IPS-15b (cell line): ENCODE results near the gene KIF5C.
"Not testable (repeated sequence)": the region's sequence is repeated elsewhere in the genome, so short reads cannot be mapped to it uniquely, and the experiment has no call there.

Experiments used
- H3K27me3 ChIP-seq: one replicate; pipeline ENCODE4 v1.6.1; 2013; ENCODE audit warnings: low read length; ENCODE audit not compliant: control insufficient read depth, insufficient read depth
- H3K36me3 ChIP-seq: one replicate; pipeline ENCODE4 v1.6.1; 2013; ENCODE audit warnings: low read length; ENCODE audit not compliant: control insufficient read depth, insufficient read depth
- H3K4me1 ChIP-seq: one replicate; pipeline ENCODE4 v1.6.1; 2013; ENCODE audit warnings: mild to moderate bottlenecking, low read length; ENCODE audit not compliant: control insufficient read depth, insufficient read depth
- H3K4me3 ChIP-seq: one replicate; pipeline ENCODE4 v1.5.1; 2013; ENCODE audit warnings: low read depth, low read length
- H3K9ac ChIP-seq: one replicate; pipeline ENCODE4 v1.6.1; 2013; ENCODE audit warnings: low read depth, mild to moderate bottlenecking, low read length
- H3K9me3 ChIP-seq: one replicate; pipeline ENCODE4 v1.6.1; 2013; ENCODE audit warnings: mild to moderate bottlenecking, low read length; ENCODE audit not compliant: control insufficient read depth, insufficient read depth

The KIF5C gene

GRCh38 chr2:148874868-148875341 is at the start of gene KIF5C:
TSS of gene KIF5C (plus strand) at chr2:148875227. CDS start at chr2:148875618, 391 bp downstream.
- no peaks in the 10 kb centered on the region for H3K9me3 ChIP-seq
- peak within 1 kb of the TSS; percentile 61 for H3K9ac ChIP-seq
- peak within 1 kb of the TSS; percentile 91 for H3K4me3 ChIP-seq
- peaks cover 4% of the 10 kb centered on the region for H3K4me1 ChIP-seq
- no peaks in the 10 kb centered on the region for H3K36me3 ChIP-seq
- H3K27me3 ChIP-seq: peaks cover 14% of the 10 kb centered on the region

DNA sequence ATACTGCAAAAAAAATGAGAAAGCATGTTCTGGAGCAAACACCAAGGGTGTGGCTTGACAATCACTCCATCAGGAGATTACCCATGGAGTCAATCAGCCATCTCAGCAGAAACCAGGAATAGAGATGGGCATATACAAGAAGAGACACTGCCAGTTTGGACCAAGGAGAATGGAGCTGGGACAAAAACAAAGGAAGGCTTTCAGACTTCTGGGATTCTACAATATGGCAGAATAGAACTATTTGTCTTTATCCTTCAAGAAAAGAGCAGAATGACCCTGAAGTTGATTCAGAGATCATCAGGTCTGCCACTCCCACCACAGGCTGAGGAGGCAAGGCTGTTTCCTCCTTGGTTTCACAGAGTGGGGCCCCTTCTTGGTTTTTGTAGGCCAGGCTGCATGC is 48.2 kb upstream of the KIF5C start:
- peaks cover 3% of the 10 kb centered on the region for H3K4me1 ChIP-seq
- H3K4me3 ChIP-seq: no peak overlapping the region
- no peaks in the 10 kb centered on the region for H3K36me3 ChIP-seq
- H3K27me3 ChIP-seq: no peaks in the 10 kb centered on the region
- H3K9me3 ChIP-seq: peaks cover 3% of the 10 kb centered on the region
- no peak overlapping the region for H3K9ac ChIP-seq

DNA sequence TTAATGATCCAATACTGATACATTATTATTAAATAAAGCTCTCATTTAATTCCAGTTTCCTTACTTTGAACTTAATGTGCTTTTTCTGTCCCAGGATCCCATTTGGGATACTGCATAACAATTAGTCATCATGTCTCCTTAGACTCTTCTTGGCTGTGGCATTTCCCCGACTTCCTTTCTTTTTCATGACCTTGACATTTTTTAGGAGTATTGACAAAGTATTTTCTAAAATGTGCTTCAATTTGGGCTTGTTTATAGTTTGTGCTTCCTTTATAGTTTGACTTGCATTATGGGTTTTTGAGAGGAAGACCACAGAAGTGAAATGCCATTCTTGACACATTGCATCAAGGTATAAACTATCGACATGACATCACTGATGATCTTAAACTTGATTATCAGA is 46.1 kb upstream of the KIF5C start:
- Histone ChIP-seq H3K36me3 (no peaks in the 10 kb centered on the region), H3K9me3 (peaks cover 3% of the 10 kb centered on the region), H3K4me3 (no peak overlapping the region), H3K9ac (no peak overlapping the region), H3K27me3 (no peaks in the 10 kb centered on the region), H3K4me1 (peaks cover 3% of the 10 kb centered on the region)

- Histone ChIP-seq H3K9ac (no peak overlapping the region), H3K9me3 (peaks cover 3% of the 10 kb centered on the region), H3K4me1 (peaks cover 3% of the 10 kb centered on the region), H3K4me3 (no peak overlapping the region), H3K36me3 (no peaks in the 10 kb centered on the region), H3K27me3 (no peaks in the 10 kb centered on the region)
These were observed 45.4 kb upstream of the KIF5C start for GRCh38 chr2:148829618-148830017.

DNA sequence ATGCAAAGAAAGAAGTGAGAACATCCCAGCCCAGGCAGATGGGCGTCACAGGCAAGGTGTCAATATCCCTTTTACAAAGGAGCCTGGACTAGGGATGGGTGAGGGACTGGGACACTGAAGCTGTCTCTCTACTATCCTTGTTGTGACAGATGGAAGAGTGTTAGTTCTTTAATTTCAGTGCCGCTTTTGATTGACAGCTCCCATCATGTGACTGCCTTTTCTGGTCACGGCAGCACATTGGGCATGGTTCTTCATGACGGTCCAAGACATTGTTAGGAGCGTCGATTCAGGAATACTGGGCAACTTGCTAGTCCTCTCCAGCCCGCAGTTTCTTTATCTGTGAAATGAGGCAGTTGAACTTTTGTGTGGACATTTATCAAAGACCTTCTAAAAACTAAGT is 42.4 kb upstream of the KIF5C start:
- Histone ChIP-seq H3K27me3 (no peaks in the 10 kb centered on the region), H3K9me3 (no peaks in the 10 kb centered on the region), H3K4me3 (no peak overlapping the region), H3K36me3 (no peaks in the 10 kb centered on the region), H3K4me1 (peaks cover 3% of the 10 kb centered on the region), H3K9ac (no peak overlapping the region)

DNA sequence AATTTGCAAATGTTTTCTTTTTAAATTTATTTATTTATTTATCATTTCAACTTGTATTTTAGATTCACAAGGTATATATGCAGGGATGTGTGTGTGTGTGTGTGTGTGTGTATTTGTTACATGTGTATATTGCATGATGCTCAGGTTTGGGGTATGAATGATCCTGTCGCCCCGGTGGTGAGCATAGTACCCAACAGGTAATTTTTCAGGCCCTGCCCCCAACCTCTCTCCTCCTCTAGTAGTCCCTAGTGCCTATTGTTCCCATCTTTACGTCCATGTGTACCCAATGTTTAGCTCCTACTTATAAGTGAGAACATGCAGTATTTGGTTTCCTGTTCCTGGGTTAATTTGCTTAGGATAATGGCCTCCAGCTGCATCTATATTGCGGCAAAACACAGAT is 33.0 kb upstream of the KIF5C start:
- Histone ChIP-seq H3K27me3 (no peaks in the 10 kb centered on the region), H3K4me1 (no peaks in the 10 kb centered on the region), H3K9me3 (no peaks in the 10 kb centered on the region), H3K4me3 (no peak overlapping the region), H3K9ac (no peak overlapping the region), H3K36me3 (no peaks in the 10 kb centered on the region)

DNA sequence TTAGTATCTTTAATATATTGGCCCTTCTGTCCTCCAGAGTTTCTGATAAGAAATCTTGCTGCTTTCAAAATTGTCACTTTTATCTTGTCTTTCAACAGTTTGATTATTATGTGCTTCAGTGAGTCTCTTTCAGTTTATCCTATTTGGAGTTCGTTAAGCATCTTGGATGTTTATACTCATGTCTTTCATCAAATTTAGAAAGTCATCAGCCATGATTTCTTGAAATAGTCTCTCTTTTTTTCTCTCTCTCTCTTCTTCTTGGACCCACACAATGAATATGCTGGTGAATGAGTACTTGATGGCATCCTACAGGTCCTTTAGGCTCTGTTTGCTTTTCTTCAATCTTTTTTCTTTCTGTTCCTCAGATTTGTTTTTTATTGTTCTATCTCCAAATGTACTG is 26.9 kb upstream of the KIF5C start:
- Histone ChIP-seq H3K27me3 (no peaks in the 10 kb centered on the region), H3K36me3 (no peaks in the 10 kb centered on the region), H3K9ac (no peak overlapping the region), H3K4me3 (no peak overlapping the region), H3K9me3 (no peaks in the 10 kb centered on the region), H3K4me1 (no peaks in the 10 kb centered on the region)

- Histone ChIP-seq H3K4me3 (no peak overlapping the region), H3K9ac (no peak overlapping the region), H3K36me3 (no peaks in the 10 kb centered on the region), H3K9me3 (no peaks in the 10 kb centered on the region), H3K4me1 (no peaks in the 10 kb centered on the region), H3K27me3 (no peaks in the 10 kb centered on the region)
These were observed 21.6 kb upstream of the KIF5C start for GRCh38 chr2:148853458-148853857.

- no peaks in the 10 kb centered on the region for H3K36me3 ChIP-seq
- H3K27me3 ChIP-seq: no peaks in the 10 kb centered on the region
- H3K9ac ChIP-seq: no peak overlapping the region
- no peaks in the 10 kb centered on the region for H3K9me3 ChIP-seq
- no peak overlapping the region for H3K4me3 ChIP-seq
- no peaks in the 10 kb centered on the region for H3K4me1 ChIP-seq
These were observed 15.0 kb upstream of the KIF5C start for GRCh38 chr2:148860037-148860436.

DNA sequence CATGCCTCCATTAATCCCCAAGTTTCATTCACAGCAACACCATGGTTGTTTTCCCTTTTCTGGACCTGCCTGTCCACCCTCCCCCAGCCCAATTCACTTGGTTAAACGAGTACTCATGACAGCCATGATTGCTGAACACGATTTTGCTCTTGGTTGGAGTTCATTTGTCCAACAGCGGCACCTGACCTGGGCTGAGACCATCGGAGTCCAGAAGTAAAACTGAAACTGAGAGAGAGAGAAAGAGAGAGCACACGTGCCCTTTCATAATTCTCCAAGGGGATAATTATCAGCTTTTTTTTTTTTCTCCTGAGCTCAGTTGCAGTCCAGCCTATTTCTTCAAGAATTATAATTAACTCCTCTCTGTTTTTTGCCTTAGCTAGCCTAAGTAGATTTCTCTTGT is 13.7 kb upstream of the KIF5C start:
- Histone ChIP-seq H3K36me3 (no peaks in the 10 kb centered on the region), H3K27me3 (no peaks in the 10 kb centered on the region), H3K4me1 (no peaks in the 10 kb centered on the region), H3K9ac (no peak overlapping the region), H3K4me3 (no peak overlapping the region), H3K9me3 (no peaks in the 10 kb centered on the region)

DNA sequence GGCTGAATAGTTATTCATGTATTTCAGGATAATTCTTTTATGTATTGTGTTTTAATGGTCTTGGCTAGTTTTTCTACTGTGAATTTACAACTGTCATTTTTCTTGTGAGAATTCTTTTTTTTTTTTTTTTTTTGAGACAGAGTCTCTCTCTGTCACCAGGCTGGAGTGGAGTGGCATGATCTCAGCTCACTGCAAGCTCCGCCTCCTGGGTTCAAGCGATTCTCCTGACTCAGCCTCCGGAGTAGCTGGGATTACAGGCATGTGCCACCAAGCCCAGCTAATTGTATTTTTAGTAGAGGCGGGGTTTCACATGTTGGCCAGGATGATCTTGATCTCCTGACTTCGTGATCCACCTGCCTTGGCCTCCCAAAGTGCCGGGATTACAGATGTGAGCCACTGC is 12.5 kb upstream of the KIF5C start:
- not testable (repeated sequence) for H3K9me3 ChIP-seq, H3K9ac ChIP-seq, H3K27me3 ChIP-seq

GRCh38 chr2:148865512-148865911 is 9.5 kb upstream of the KIF5C start:
- no peaks in the 10 kb centered on the region for H3K9me3 ChIP-seq
- no peak overlapping the region for H3K9ac ChIP-seq
- H3K4me1 ChIP-seq: no peaks in the 10 kb centered on the region
- no peak overlapping the region for H3K4me3 ChIP-seq
- H3K27me3 ChIP-seq: no peaks in the 10 kb centered on the region
- H3K36me3 ChIP-seq: no peaks in the 10 kb centered on the region

More for the DNA sequence above, 12.5 kb upstream of the KIF5C start:
- not testable (repeated sequence) for H3K4me3 ChIP-seq, H3K36me3 ChIP-seq, H3K4me1 ChIP-seq

DNA sequence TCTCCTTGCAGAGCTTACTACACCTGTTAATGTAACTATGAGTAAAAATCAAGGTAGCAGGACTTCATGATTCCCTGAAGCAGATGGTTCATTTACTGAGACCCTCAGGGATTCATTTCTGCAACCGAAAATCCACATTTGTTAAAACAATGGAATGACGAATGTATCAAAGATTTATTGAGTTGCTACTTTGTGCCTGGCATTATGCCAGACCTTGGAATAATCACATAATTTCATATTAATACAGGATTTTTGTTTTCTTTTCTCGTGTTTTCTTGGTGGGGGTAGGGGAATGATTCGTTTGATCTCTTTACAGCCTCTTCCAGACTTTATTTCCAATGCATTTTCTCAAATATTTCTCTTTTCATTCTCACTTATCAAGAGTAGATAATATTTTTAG is 8.9 kb upstream of the KIF5C start:
- no peaks in the 10 kb centered on the region for H3K27me3 ChIP-seq
- no peak overlapping the region for H3K9ac ChIP-seq
- H3K36me3 ChIP-seq: no peaks in the 10 kb centered on the region
- H3K4me3 ChIP-seq: no peak overlapping the region
- no peaks in the 10 kb centered on the region for H3K9me3 ChIP-seq
- no peaks in the 10 kb centered on the region for H3K4me1 ChIP-seq
